GM12865 (cell line): Measurements from ENCODE around the gene C2CD4A.

Source experiments
- DNase-seq: peaks from one replicate; pipeline ENCODE4 v3.0.0; 2010; ENCODE audit warnings: low read depth
- H3K4me3 ChIP-seq: 2 replicates; pipeline ENCODE4 v1.5.1; 2011; ENCODE audit warnings: mild to moderate bottlenecking, low read depth, low read length, control low read depth
- CTCF ChIP-seq: IDR thresholded peaks from 2 replicates; pipeline ENCODE4 v1.5.1; 2011; ENCODE audit warnings: low read length, control low read depth, low read depth, inconsistent platforms; ENCODE audit not compliant: insufficient read depth; ENCODE audit errors: missing control alignments

C2CD4A gene

GRCh38 chr15:62109437-62109836 lies 42.7 kb downstream of the C2CD4A start:
- no peak for DNase-seq
- no peak overlapping the region for H3K4me3 ChIP-seq
- no peak for TF ChIP-seq CTCF

- TF ChIP-seq CTCF: no peak
- DNase-seq: no peak
- no peak overlapping the region for H3K4me3 ChIP-seq
Observed at GRCh38 chr15:62109982-62110851, 43.4 kb downstream of the C2CD4A start.

GRCh38 chr15:62112081-62112480 lies 45.3 kb downstream of the C2CD4A start:
- no peak overlapping the region for H3K4me3 ChIP-seq
- no peak for TF ChIP-seq CTCF
- no peak for DNase-seq

GRCh38 chr15:62112616-62113593 lies 46.1 kb downstream of the C2CD4A start:
- TF ChIP-seq CTCF: no peak
- H3K4me3 ChIP-seq: no peak overlapping the region
- no peak for DNase-seq

GRCh38 chr15:62115847-62116246 lies 49.1 kb downstream of the C2CD4A start:
- no peak overlapping the region for H3K4me3 ChIP-seq
- no peak for DNase-seq
- no peak for TF ChIP-seq CTCF

- DNase-seq: no peak
- no peak overlapping the region for H3K4me3 ChIP-seq
- no peak for TF ChIP-seq CTCF
Observed at GRCh38 chr15:62118520-62119226, 51.9 kb downstream of the C2CD4A start.
